ENCODE measurements around the gene DYNC1LI1.
A peak's percentile ranks its signal among the peaks of the same experiment; 100 is the strongest.
"Not testable (repeated sequence)": the region's sequence is repeated elsewhere in the genome, so short reads cannot be mapped to it uniquely, and the experiment has no call there.

The DYNC1LI1 gene

DNA sequence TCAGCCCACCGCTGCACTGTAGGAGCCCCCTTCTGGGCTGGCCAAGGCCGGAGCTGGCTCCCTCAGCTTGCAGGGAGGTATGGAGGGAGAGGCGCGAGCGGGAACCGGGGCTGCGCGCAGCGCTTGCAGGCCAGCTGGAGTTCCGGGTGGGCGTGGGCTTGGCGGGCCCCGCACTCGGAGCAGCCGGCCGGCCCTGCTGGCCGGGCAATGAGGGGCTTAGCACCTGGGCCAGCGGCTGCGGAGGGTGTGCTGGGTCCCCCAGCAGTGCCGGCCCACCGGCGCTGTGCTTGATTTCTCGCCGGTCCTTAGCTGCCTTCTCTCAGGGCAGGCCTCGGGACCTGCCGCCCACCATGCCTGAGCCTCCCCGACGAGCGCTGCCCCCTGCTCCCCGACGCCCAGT lies 8.0 kb upstream of the DYNC1LI1 start:
- DNase-seq, result not testable (repeated sequence)

DNA sequence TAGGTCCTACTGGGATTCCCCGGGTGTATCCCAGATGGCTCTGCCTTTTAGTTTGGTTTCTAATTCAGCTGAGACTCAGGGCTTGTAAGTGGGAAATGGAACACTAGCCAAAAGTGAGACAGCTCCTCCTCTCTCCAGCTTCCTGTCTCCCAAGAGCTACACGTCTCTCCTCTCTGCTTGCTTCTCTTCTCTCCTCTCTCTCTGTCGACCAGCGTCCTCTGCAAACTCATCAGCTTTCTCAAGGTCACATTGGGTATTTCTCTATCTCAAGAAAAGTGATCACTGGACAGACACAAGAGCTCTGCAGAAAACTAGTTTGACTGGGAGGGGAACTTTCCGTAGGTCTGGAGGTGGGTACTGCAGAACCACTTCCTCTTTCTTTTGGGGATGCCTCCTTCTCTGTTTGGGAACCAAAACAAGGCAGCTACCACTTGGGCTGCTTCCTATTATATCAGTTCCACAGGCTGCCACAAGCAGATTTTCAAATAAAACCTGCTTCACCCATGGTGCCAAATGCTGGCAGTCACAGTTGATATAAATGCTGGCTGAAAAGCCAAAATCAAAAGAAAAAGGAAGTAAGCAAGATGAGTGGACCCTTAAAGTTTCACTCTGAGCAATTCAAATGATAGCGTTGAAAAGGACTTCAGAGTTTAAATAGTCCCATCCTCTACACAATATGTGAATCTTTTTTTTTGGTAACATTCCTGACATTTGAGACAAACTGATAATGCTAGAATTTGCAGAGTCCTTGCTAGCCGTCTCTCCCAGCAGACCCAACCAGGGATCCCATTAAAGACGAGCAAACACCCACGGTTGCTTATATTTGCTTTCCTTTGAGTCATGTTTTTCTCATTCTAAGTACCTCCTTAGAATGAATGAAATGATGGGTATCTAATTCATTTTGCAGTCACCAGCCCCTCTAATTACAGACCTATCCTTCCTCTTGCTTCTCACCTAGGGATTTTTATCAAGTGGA lies 7.2 kb upstream of the DYNC1LI1 start:
- DNase-seq, result peak; percentile 14 to 59

DNA sequence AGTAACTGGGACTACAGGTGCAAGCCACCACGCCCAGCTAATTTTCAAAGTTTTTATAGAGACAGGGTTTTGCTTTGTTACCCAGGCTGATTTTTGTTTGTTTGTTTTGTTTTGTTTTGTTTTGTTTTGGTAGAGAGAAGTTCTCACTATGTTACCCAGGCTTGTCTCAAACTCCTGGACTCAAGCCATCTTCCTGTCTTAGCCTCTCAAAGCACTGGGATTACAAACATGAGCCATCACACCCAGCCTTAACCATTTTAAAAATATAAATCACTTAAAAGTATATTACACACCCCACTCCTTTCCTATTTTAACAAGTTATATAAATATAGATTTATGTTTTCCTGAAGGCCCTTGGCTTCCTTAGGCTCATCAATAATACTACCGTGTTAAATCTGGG lies 6.5 kb upstream of the DYNC1LI1 start:
- no peak for DNase-seq

DNA sequence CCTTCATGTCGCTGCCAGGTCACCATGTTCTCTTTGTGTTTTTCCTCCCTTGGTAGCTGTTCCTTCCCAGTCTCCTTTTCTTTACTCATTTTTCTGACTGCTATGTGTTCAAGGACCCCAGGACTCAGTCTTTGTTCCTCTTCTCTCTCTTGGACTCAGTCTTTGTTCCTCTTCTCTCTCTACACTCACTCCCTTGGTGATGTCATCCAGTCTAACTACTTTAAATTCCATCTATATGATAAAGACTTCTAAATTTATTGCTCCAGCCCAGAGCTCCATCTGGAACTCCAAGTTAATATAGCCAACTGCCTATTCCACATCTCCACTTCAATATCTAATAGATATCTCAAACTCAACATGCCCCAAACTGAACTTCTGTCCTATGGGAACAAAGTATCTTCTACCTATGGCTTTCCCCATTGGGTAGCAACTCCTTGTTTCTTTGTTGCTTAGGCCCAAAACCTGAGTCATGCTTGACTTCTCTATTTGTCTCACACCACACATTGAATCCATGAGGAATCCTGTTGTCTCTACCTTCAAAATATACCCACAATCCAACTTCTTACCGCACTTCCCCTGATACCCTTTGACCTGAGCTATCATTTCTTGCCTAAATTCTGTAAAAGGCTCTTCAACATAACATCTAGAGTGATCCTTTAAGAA lies 4.9 kb upstream of the DYNC1LI1 start:
- DNase-seq, result no peak

GRCh38 chr3:32571192-32571485 lies 481 bp upstream of the DYNC1LI1 start:
- no peak for DNase-seq

- peak in 1 of 2 donors; percentile 64 for DNase-seq
These were observed 878 bp downstream of the DYNC1LI1 start for GRCh38 chr3:32569540-32570420.

DNA sequence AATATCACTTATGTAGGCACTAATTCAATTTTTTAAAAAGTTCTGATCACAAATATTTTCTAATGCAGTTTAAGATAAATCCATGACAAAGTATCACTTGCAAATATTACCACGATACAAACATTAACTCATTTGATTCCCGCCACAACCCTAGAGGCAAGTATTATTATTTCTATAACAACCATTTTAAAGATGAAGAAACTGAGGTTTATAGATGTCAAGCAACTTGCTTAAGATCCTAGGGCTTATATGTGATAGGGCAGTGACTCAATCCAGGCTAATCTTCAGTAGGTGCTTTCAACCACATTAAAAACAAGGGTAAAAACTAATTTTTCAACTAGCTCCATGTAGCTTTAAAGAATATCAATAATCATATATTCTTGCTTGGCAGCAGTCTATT lies 1.7 kb downstream of the DYNC1LI1 start:
- DNase-seq, result no peak

DNA sequence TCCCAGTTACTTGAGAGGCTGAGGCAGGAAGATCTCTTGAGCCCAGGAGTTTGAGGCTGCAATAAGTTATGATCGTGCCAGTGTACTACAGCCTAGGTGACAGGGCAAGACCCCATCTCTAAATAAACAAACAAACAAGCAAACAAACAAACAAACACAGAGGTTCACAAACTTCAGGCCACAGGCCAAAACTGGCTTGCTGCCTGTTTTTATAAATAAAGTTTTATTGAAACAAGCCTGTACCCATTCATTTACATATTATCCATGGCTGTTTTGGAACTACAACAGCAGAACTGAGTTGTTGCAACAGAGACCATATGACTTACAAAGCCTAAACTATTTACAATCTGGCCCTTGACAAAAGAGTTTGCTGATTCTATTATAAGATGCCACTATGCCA lies 6.5 kb downstream of the DYNC1LI1 start:
- DNase-seq, result no peak

DNA sequence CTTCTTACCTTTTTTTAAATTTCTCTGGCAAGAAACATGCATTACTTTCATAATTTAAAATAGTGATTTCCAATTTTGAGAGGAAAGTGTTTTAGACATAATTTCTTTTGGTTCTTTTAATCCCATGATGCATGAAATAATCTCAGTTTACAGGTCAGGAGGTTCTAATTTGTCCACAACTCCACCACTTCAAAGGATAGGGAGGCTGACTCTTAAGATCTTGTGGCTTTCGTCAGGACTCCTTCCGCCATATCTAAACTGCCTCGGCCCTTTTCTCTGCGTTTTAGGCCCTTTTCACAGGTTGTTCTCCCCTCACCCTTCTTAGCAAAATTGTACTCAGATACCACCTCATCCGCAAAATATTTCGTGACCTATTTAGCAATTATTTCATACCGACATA lies 8.0 kb downstream of the DYNC1LI1 start:
- DNase-seq, result no peak

- DNase-seq, result no peak
These were observed 12.9 kb downstream of the DYNC1LI1 start for GRCh38 chr3:32557640-32558352.

GRCh38 chr3:32556332-32556731 lies 14.3 kb downstream of the DYNC1LI1 start:
- no peak for DNase-seq

DNA sequence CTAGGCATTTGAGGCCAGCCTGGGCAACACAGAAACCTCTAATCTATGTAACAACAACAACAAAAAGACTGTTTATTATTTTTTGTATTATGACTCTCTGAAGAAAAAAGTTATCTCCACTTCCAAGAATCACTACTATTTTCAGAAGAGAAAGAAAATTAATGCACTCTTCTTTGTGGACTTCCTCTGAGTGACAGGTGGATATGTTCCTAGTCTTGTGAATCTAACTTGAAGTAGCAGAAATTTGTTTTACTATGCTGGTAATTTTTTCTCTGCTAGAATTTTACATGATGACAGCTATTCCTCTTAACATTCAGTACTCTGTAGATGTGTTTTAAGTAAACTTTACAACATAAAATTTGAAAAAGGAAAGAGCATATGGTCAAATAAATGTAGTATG lies 16.7 kb downstream of the DYNC1LI1 start:
- DNase-seq, result no peak

- DNase-seq, result no peak
These were observed 17.2 kb downstream of the DYNC1LI1 start for GRCh38 chr3:32553459-32553858.

- no peak for DNase-seq
These were observed 18.6 kb downstream of the DYNC1LI1 start for GRCh38 chr3:32552013-32552412.

GRCh38 chr3:32551496-32551895 lies 19.2 kb downstream of the DYNC1LI1 start:
- no peak for DNase-seq

DNA sequence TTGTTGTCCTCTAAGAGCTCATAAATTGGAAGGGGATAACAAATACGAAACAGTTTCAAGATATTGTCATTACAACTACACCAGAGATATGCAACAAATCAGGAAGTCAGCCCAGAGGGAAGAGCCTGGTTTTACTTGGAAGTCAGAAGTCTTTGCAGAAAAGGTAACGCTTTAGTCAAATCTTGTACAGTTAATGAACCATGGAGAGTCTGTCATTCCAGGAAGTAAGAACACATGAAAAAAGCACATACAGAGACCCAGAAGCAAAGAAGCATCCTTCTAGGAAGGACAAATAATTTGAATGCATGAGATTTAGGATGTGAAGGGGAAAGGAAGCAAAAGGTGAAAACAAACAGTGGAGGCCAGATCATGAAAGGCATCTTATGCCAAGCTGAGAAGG lies 19.6 kb downstream of the DYNC1LI1 start:
- DNase-seq, result no peak

- DNase-seq, result no peak
These were observed 25.4 kb downstream of the DYNC1LI1 start for GRCh38 chr3:32545305-32545704.

GRCh38 chr3:32544894-32545293 lies 25.8 kb downstream of the DYNC1LI1 start:
- DNase-seq, result no peak

DNA sequence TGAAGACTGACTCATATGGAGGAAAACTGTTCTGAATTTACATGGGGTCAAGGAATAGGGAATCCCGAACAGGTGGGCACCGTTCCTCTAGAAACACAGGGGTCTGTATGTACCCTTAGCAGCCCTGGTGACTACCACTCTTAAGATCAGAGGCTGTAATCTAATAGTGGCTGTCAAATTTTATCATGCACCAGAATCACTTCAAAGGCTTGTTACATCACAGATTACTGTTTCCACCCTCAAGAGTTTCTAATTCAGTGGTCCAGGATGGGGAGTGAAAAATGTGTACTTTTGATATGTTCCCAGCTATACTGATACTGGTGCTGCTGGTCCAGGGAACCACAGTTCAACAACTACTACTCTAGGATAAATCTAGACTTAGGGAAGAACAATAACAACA lies 27.9 kb downstream of the DYNC1LI1 start:
- DNase-seq, result no peak

DNA sequence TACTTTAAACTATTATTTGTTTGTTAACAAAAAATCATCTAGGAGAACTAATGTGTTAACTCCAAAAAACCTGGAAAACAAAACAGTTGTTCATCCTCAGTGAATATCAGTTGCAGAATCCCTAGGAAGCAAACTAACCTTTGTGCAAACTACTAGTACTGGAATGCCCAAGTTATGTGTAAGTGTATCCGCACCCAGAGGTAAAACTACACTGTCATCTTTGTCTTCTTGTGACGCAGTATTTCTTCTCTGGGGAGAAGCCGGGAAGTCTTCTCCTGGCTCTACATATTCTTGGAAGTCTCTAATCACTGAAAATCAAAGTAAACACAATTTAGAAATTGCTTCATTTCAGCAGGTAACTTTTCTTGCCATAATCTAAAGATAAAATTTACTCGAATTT lies 29.8 kb downstream of the DYNC1LI1 start:
- no peak for DNase-seq

- DNase-seq, result no peak
These were observed 38.2 kb downstream of the DYNC1LI1 start for GRCh38 chr3:32532434-32532833.

GRCh38 chr3:32531010-32531647 lies 39.5 kb downstream of the DYNC1LI1 start:
- DNase-seq, result no peak

All from bone marrow (tissue), 2 donors.